H1 (cell line): ENCODE measurements around the gene DOCK1. TPM values are rescaled to one million over a fixed set of nuclear protein-coding genes. Genes with fewer than 3 reads are reported as not detected.

ENCODE experiments used
- CTCF ChIA-PET: fragments of 300-600 bp; sonication (Branson Sonifier 250); formaldehyde crosslinking; loops from one replicate; lab custom pipeline; 2021; ENCODE audit not compliant: partially characterized antibody; lab: Charles Lee
- POLR2A ChIA-PET: fragments of 300-600 bp; sonication (Branson Sonifier 250); formaldehyde crosslinking; loops from one replicate; lab custom pipeline; 2021; ENCODE audit warnings: inconsistent platforms; ENCODE audit not compliant: partially characterized antibody; lab: Charles Lee
- DNase-seq, 2 experiments: peaks; one replicate each; pipeline versions ENCODE4 v3.0.0 to v3.0.0-alpha.2; 2010 to 2022; ENCODE audit warnings: low spot score in 2 of 2, low read depth in 1 of 2, mixed read lengths in 1 of 2
- FAIRE-seq: peaks from 2 replicates; lab custom pipeline; 2011; peaks lifted over from hg19 to GRCh38; lab: Jason Lieb, UNC
- H2AFZ ChIP-seq: 2 replicates; pipeline ENCODE4 v1.8.1; 2012; ENCODE audit warnings: low read length, inconsistent platforms
- H2AK5ac ChIP-seq: 2 replicates; pipeline ENCODE4 v1.6.1; 2013; ENCODE audit warnings: low read depth, low read length
- H2BK120ac ChIP-seq: replicated peaks from 2 replicates; pipeline ENCODE3; 2013; ENCODE audit warnings: low read depth, low read length, inconsistent platforms
- H2BK12ac ChIP-seq: 2 replicates; pipeline ENCODE4 v1.6.1; 2013; ENCODE audit warnings: low read depth, low read length
- H2BK15ac ChIP-seq: 2 replicates; pipeline ENCODE4 v1.6.1; 2013; ENCODE audit warnings: low read length
- H2BK20ac ChIP-seq: 2 replicates; pipeline ENCODE4 v1.6.1; 2013; ENCODE audit warnings: low read length
- H2BK5ac ChIP-seq: 2 replicates; pipeline ENCODE4 v1.6.1; 2013; ENCODE audit warnings: low read depth, low read length
- H3K14ac ChIP-seq: 2 replicates; pipeline ENCODE4 v1.6.1; 2013; ENCODE audit warnings: inconsistent platforms; ENCODE audit not compliant: insufficient read length
- H3K18ac ChIP-seq: 2 replicates; pipeline ENCODE4 v1.6.1; 2013; ENCODE audit warnings: low read length; ENCODE audit errors: extremely low read depth
- H3K23ac ChIP-seq: 2 replicates; pipeline ENCODE4 v1.6.1; 2013; ENCODE audit warnings: inconsistent platforms; ENCODE audit not compliant: insufficient read length
- H3K23me2 ChIP-seq: 2 replicates; pipeline ENCODE4 v1.6.1; 2013; ENCODE audit warnings: low read depth, low read length
- H3K27ac ChIP-seq: 2 replicates; pipeline ENCODE4 v1.6.1; 2011; ENCODE audit warnings: low read depth, low read length, inconsistent platforms
- H3K27me3 ChIP-seq, 4 experiments: replicated peaks in 1 of 4; 1 replicate in 1 of 4; 2 replicates in 3 of 4; pipeline versions ENCODE4 v1.6.1 to v1.8.1; 2011 to 2013; ENCODE audit warnings: low read length in 3 of 4, mild to moderate bottlenecking in 3 of 4, inconsistent platforms in 2 of 4, mixed read lengths in 2 of 4, moderate library complexity in 1 of 4; ENCODE audit not compliant: control insufficient read depth in 3 of 4, insufficient read depth in 3 of 4; ENCODE audit errors: extremely low read depth in 1 of 4
- H3K36me3 ChIP-seq, 4 experiments: 2 replicates each; pipeline versions ENCODE4 v1.6.1 to v1.8.1; 2011 to 2013; ENCODE audit warnings: mild to moderate bottlenecking in 4 of 4, low read length in 3 of 4, moderate library complexity in 2 of 4, control low read depth in 1 of 4, inconsistent platforms in 1 of 4; ENCODE audit not compliant: insufficient read depth in 4 of 4, control insufficient read depth in 2 of 4
- H3K4ac ChIP-seq: replicated peaks from 2 replicates; pipeline ENCODE3; 2013; ENCODE audit warnings: low read length, low read depth, mixed read lengths, inconsistent platforms; ENCODE audit not compliant: insufficient read length
- H3K4me1 ChIP-seq, 4 experiments: replicated peaks in 1 of 4; 1 replicate in 1 of 4; 2 replicates in 3 of 4; pipeline versions ENCODE4 v1.6.1 to v1.8.1; 2011 to 2013; ENCODE audit warnings: low read length in 3 of 4, inconsistent platforms in 2 of 4, mixed read lengths in 1 of 4; ENCODE audit not compliant: insufficient read depth in 4 of 4, control insufficient read depth in 3 of 4
- H3K4me2 ChIP-seq, 2 experiments: 2 replicates each; pipeline versions ENCODE4 v1.6.1 to v1.8.1; 2011 to 2013; ENCODE audit warnings: low read depth in 2 of 2, low read length in 2 of 2, control low read depth in 1 of 2, inconsistent platforms in 1 of 2, mild to moderate bottlenecking in 1 of 2; ENCODE audit not compliant: insufficient read depth in 1 of 2
- H3K4me3 ChIP-seq, 4 experiments: fragments of 200-600, 300-600 bp in 1 of 4; sonication (generic), shearing (Covaris generic), sonication (Bioruptor Twin) in 1 of 4; 2 replicates each; pipeline versions ENCODE4 v1.5.1 to v1.8.1; 2011 to 2016; ENCODE audit warnings: low read length in 4 of 4, low read depth in 3 of 4, control low read depth in 2 of 4, inconsistent platforms in 2 of 4, mild to moderate bottlenecking in 2 of 4, mixed read lengths in 1 of 4, moderate library complexity in 1 of 4; ENCODE audit not compliant: insufficient read depth in 2 of 4; ENCODE audit errors: extremely low read depth in 1 of 4
- H3K56ac ChIP-seq: replicated peaks from 2 replicates; pipeline ENCODE3; 2013; ENCODE audit warnings: low read depth, mild to moderate bottlenecking, mixed read lengths, low read length, inconsistent platforms; ENCODE audit not compliant: insufficient read length
- H3K79me1 ChIP-seq: 2 replicates; pipeline ENCODE4 v1.6.1; 2013; ENCODE audit warnings: low read depth, low read length, control low read depth
- H3K79me2 ChIP-seq, 2 experiments: 2 replicates each; pipeline versions ENCODE4 v1.6.1 to v1.8.1; 2012 to 2013; ENCODE audit warnings: low read length in 2 of 2, mild to moderate bottlenecking in 2 of 2, inconsistent platforms in 1 of 2; ENCODE audit not compliant: insufficient read depth in 2 of 2, control insufficient read depth in 1 of 2
- H3K9ac ChIP-seq, 4 experiments: replicated peaks in 1 of 4; 1 replicate in 1 of 4; 2 replicates in 3 of 4; pipeline versions ENCODE4 v1.6.1 to v1.8.1; 2011 to 2013; ENCODE audit warnings: low read depth in 3 of 4, low read length in 3 of 4, control low read depth in 2 of 4, mild to moderate bottlenecking in 2 of 4, moderate library complexity in 2 of 4, inconsistent platforms in 1 of 4; ENCODE audit errors: extremely low read depth in 1 of 4
- H3K9me3 ChIP-seq, 2 experiments: 2 replicates each; pipeline versions ENCODE4 v1.6.1 to v1.8.1; 2012 to 2013; ENCODE audit warnings: mild to moderate bottlenecking in 2 of 2, moderate library complexity in 2 of 2, control low read depth in 1 of 2, inconsistent platforms in 1 of 2, low read depth in 1 of 2, low read length in 1 of 2, mixed read lengths in 1 of 2; ENCODE audit not compliant: insufficient read depth in 2 of 2
- H4K20me1 ChIP-seq, 2 experiments: replicated peaks in 1 of 2; 2 replicates each; pipeline versions ENCODE3 to v1.8.1; 2011 to 2013; ENCODE audit warnings: inconsistent platforms in 2 of 2, low read length in 2 of 2, mild to moderate bottlenecking in 1 of 2; ENCODE audit not compliant: insufficient read depth in 2 of 2, control insufficient read depth in 1 of 2
- H4K5ac ChIP-seq: 2 replicates; pipeline ENCODE4 v1.6.1; 2013; ENCODE audit warnings: low read length, low read depth, mixed read lengths, inconsistent platforms; ENCODE audit not compliant: insufficient read length
- H4K8ac ChIP-seq: 2 replicates; pipeline ENCODE4 v1.8.0; 2013; ENCODE audit warnings: mild to moderate bottlenecking, moderate library complexity, low read length, inconsistent platforms; ENCODE audit not compliant: insufficient read depth; ENCODE audit errors: extremely low read depth
- H4K91ac ChIP-seq: replicated peaks from 2 replicates; pipeline ENCODE3; 2013; ENCODE audit warnings: low read length, mixed read lengths, inconsistent platforms; ENCODE audit not compliant: insufficient read length
- ATF2 ChIP-seq: IDR thresholded peaks from 2 replicates; pipeline ENCODE4 v1.6.1; 2012; ENCODE audit warnings: low read length, inconsistent platforms
- EZH2 ChIP-seq: fragments of 200-600 bp; sonication (generic); IDR thresholded peaks from 2 replicates; pipeline ENCODE4 v1.7.1; 2012; ENCODE audit warnings: low read depth, mild to moderate bottlenecking, moderate library complexity, low read length, inconsistent platforms; ENCODE audit not compliant: severe bottlenecking
- JUN ChIP-seq: IDR thresholded peaks from 2 replicates; pipeline ENCODE4 v1.6.1; 2011; ENCODE audit warnings: low read depth, mild to moderate bottlenecking, improper control_type of control experiment, low read length
- SIX5 ChIP-seq: IDR thresholded peaks from 2 replicates; pipeline ENCODE4 v1.6.1; 2011; ENCODE audit warnings: mild to moderate bottlenecking, low read depth, low read length
- TBP ChIP-seq: IDR thresholded peaks from 2 replicates; pipeline ENCODE4 v1.6.1; 2011; ENCODE audit warnings: low read depth, low read length, improper control_type of control experiment
- WGBS, 2 experiments: shearing (Covaris generic) in 1 of 2; methylation state at CpG; one replicate each; pipeline versions ENCODE4 v1.1.6 to v1.1.7; 2013 to 2015; ENCODE audit warnings: low lambda C conversion rate in 2 of 2, mixed read lengths in 2 of 2, inconsistent platforms in 1 of 2, low coverage in 1 of 2, missing lambda C conversion rate in 1 of 2; ENCODE audit not compliant: insufficient replicate concordance in 2 of 2, insufficient coverage in 1 of 2, insufficient read length in 1 of 2; ENCODE audit errors: extremely low coverage in 1 of 2, missing lambda C conversion rate in 1 of 2; 5-methylcytosine and 5-hydroxymethylcytosine counted together
- polyA plus RNA-seq, 7 experiments: library from polyadenylated mRNA; depleted of rRNA in 3 of 7; stranded (reverse) in 5 of 7; unstranded in 2 of 7; fragments of >200 nt in 5 of 7; fragments of 200-250 nt in 2 of 7; gene quantifications; 1 replicate in 5 of 7; 2 replicates in 1 of 7; 4 replicates in 1 of 7; pipeline versions ENCODE4 v1.2.1 to v1.2.3, GENCODE V29; 2011 to 2013; ENCODE audit warnings: missing spikeins in 2 of 7, mixed read lengths in 2 of 7
- total RNA-seq: library from RNA; stranded (reverse); fragmentation: NEBNext Ultra II Directional; extraction: Animal tissue kit (Norgen Biotek cat#: 25700); gene quantifications from 2 replicates; pipeline ENCODE4 v1.2.1, GENCODE V29; 2021

The DOCK1 gene
- total and polyA plus RNA-seq, 2 of the 8 experiments (the other 6 are each of a cell fraction or from before 2014, with no cell fraction given) = 11.6 to 53.0 TPM

GRCh38 chr10:127332631-127333030, 427.4 kb downstream of the DOCK1 start:
- no peak overlapping the region for H3K14ac ChIP-seq
- H3K36me3 ChIP-seq = no peaks in the 10 kb centered on the region; a peak in 1 of 8 replicates
- no peak for DNase-seq
- no peak overlapping the region for H4K5ac ChIP-seq
- no peak overlapping the region for H4K91ac ChIP-seq
- no peaks in the 10 kb centered on the region for H3K27me3 ChIP-seq
- no peak overlapping the region for H3K23ac ChIP-seq
- no peak overlapping the region for H3K4me3 ChIP-seq
- no peak overlapping the region for H3K4ac ChIP-seq
- 0 out of 2 replicates have a peak, but pooled peaks cover 2% of the 10 kb centered on the region for H3K79me1 ChIP-seq
- H3K4me2 ChIP-seq = no peak overlapping the region
- WGBS, 2 experiments = 92% methylated on average over 4 of the region's 4 CpGs; no CpG with 5 or more reads in 1 of the 2 experiments
- no peak for FAIRE-seq
- no peak overlapping the region for H2BK15ac ChIP-seq
- no peak overlapping the region for H2AFZ ChIP-seq
- H4K20me1 ChIP-seq = no peaks in the 10 kb centered on the region
- H3K56ac ChIP-seq = no peak overlapping the region
- ChIA-PET CTCF (no interaction called here), POLR2A (no interaction called here)
- no peak overlapping the region for H3K27ac ChIP-seq
- H3K9me3 ChIP-seq = no peaks in the 10 kb centered on the region
- no peak overlapping the region for H4K8ac ChIP-seq
- H3K4me1 ChIP-seq = peaks cover 0 to 5% (median 2%) of the 10 kb centered on the region in 4 experiments; a peak in 6 of 7 replicates
- H2AK5ac ChIP-seq = no peak overlapping the region
- no peak overlapping the region for H2BK120ac ChIP-seq
- no peak overlapping the region for H3K18ac ChIP-seq
- TF ChIP-seq SIX5 (no peak), EZH2 (no peak), JUN (no peak), ATF2 (no peak), TBP (no peak)
- H2BK12ac ChIP-seq = no peak overlapping the region
- no peaks in the 10 kb centered on the region for H3K23me2 ChIP-seq
- H2BK20ac ChIP-seq = no peak overlapping the region
- no peak overlapping the region for H3K9ac ChIP-seq
- no peak overlapping the region for H2BK5ac ChIP-seq
- H3K79me2 ChIP-seq = no peaks in the 10 kb centered on the region; a peak in 1 of 4 replicates
